Muscle of leg (tissue), 11 donors: Measurements from ENCODE around the gene EID1. TPM values are rescaled to one million over a fixed set of nuclear protein-coding genes. Genes with fewer than 3 reads are reported as not detected.
"Not testable (repeated sequence)": the region's sequence is repeated elsewhere in the genome, so short reads cannot be mapped to it uniquely, and the experiment has no call there.

Source experiments
- DNase-seq: peaks from one replicate; pipeline ENCODE4 v3.0.0; 2013
- H3K27ac ChIP-seq: one replicate; pipeline ENCODE4 v1.5.1; 2013; ENCODE audit warnings: mild to moderate bottlenecking, low read length, control low read depth
- H3K27me3 ChIP-seq: one replicate; pipeline ENCODE4 v1.6.1; 2013; ENCODE audit warnings: low read length; ENCODE audit not compliant: control insufficient read depth, insufficient read depth
- H3K36me3 ChIP-seq: one replicate; pipeline ENCODE4 v1.6.1; 2013; ENCODE audit warnings: low read length; ENCODE audit not compliant: control insufficient read depth, insufficient read depth
- H3K4me1 ChIP-seq: one replicate; pipeline ENCODE4 v1.6.1; 2013; ENCODE audit warnings: low read length; ENCODE audit not compliant: control insufficient read depth, insufficient read depth
- H3K4me3 ChIP-seq: one replicate; pipeline ENCODE4 v1.5.1; 2013; ENCODE audit warnings: low read length, control low read depth
- H3K9me3 ChIP-seq: replicated peaks from 2 replicates; pipeline ENCODE4 v1.6.1; 2013; ENCODE audit warnings: low read depth, low read length; ENCODE audit not compliant: control insufficient read depth
- WGBS: methylation state at CpG from one replicate; pipeline ENCODE4 v1.1.5; 2013; ENCODE audit warnings: missing lambda C conversion rate; ENCODE audit not compliant: insufficient coverage; 5-methylcytosine and 5-hydroxymethylcytosine counted together
- polyA plus RNA-seq, 8 donors: library from polyadenylated mRNA; unstranded; fragments of 120-200 nt; gene quantifications; one replicate each; pipeline versions ENCODE4 v1.2.1 to v1.2.3, GENCODE V29; 2013; ENCODE audit warnings: inconsistent platforms in 1 of 8, low replicate concordance in 1 of 8; ENCODE audit not compliant: insufficient read length in 8 of 8, insufficient read depth in 1 of 8
- total RNA-seq: library from RNA; stranded (reverse); fragments of 120-200 nt; gene quantifications from one replicate; pipeline ENCODE4 v1.2.4, GENCODE V29; 2013

The EID1 gene
- total and polyA plus RNA-seq, 9 donors = 225 to 371 (median 307) TPM

DNA sequence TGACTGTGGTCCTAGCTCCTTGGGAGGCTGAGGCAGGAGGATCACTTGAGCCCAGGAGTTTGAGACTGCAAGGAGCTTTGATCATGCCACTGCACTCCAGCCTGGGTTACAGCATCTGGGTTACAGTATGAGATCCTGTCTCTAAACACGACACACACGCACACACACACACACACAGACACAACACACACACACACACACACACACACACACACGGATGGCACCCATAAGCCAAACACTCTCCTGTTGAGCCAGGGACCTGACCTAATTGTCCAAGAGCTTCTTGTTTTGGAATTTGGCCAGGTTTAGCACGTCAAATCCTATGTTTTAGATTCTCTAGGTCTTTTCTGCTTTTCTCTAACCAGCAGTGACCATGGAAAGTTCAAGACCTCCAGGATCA, 26.8 kb downstream of the EID1 start:
- WGBS = 85% methylated on average over 3 of the region's 4 CpGs
- Histone ChIP-seq H3K27me3 (no peaks in the 10 kb centered on the region), H3K4me1 (no peaks in the 10 kb centered on the region), H3K9me3 (no peaks in the 10 kb centered on the region), H3K27ac (no peak overlapping the region), H3K36me3 (no peaks in the 10 kb centered on the region), H3K4me3 (no peak overlapping the region)
- no peak for DNase-seq

DNA sequence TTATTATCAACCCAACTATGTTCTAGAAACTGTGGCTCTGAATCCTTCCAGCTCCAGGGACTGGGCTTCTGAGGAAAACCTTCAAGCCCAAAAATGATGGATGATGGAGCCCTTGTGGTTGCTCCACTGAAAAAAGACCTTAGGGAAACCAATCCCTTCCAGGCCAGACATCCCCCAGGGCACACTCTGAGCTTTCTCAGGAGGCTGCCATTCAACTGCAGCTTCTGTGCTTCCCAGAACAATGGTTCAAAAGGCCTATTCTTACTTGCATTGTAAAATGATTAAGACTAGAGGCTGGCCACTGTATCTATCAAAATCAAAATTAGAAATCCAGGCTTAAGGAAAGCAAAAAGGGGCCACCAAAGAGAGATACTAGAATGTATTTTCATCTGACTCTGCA, 27.3 kb downstream of the EID1 start:
- H3K4me3 ChIP-seq = no peak overlapping the region
- no peaks in the 10 kb centered on the region for H3K4me1 ChIP-seq
- no peak for DNase-seq
- no peaks in the 10 kb centered on the region for H3K36me3 ChIP-seq
- no peaks in the 10 kb centered on the region for H3K27me3 ChIP-seq
- H3K27ac ChIP-seq = peak overlapping the region; percentile 49
- H3K9me3 ChIP-seq = no peaks in the 10 kb centered on the region

DNA sequence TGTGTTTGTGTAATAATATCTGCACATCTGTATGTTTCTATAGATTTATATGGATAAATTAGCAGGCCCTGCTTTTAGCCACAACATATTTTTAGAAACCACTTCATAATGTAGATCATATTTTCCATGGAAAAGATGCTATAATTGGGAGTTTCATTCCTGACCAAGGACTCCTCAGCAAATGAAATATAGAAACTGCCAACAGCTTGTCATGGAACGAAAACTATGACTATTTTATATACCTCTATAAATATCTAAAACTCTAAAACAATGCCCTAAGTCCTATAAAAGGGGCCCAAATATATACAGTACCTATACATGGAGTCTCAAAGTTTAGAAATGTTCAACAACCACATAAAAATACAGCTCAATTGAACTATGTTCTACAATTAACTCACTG, 27.9 kb downstream of the EID1 start:
- Histone ChIP-seq H3K36me3 (no peaks in the 10 kb centered on the region), H3K4me1 (no peaks in the 10 kb centered on the region), H3K9me3 (no peaks in the 10 kb centered on the region), H3K27ac (no peak overlapping the region), H3K4me3 (no peak overlapping the region), H3K27me3 (no peaks in the 10 kb centered on the region)
- WGBS = no CpG with 5 or more reads among the region's 1 CpG
- peak; percentile 61 for DNase-seq

DNA sequence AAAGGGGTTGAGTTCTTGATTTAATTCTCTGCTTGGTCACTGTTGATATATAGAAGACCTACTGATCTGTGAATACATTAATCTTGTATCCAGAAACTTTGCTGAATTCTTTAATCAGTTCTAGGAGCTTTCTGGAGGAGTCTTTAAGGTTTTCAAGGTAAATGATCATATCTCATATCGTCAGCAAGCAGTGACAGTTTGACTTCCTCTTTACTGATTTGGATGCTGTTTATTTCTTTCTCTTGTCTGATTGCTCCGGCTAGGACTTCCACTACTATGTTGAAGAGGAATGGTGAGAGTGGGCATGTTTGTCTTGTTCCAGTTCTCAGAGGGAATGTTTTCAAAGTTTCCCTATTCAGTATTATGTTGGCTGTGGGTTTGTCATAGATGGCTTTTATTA, 31.4 kb downstream of the EID1 start:
- H3K4me1 ChIP-seq, H3K36me3 ChIP-seq, H3K27me3 ChIP-seq, H3K9me3 ChIP-seq, DNase-seq, H3K4me3 ChIP-seq, H3K27ac ChIP-seq: not testable (repeated sequence)
- no CpG with 5 or more reads among the region's 2 CpGs for WGBS

DNA sequence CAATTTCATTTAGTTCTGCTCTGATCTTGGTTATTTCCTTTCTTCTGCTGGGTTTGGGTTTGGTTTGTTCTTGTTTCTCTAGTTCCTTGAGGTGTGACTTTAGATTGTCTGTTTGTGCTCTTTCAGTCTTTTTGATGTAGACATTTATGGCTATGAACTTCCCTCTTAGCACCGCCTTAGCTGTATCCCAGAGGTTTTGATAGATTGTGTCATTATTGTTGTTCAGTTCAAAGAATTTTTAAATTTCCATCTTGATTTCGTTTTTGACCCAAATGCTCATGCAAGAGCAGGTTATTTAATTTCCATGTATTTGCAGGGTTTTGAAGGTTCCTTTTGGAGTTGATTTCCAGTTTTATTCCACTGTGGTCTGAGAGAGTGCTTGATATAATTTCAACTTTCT, 32.6 kb downstream of the EID1 start:
- not testable (repeated sequence) for DNase-seq, H3K4me1 ChIP-seq, H3K4me3 ChIP-seq, H3K36me3 ChIP-seq, H3K9me3 ChIP-seq, H3K27me3 ChIP-seq, H3K27ac ChIP-seq
- WGBS = no CpG with 5 or more reads among the region's 2 CpGs

DNA sequence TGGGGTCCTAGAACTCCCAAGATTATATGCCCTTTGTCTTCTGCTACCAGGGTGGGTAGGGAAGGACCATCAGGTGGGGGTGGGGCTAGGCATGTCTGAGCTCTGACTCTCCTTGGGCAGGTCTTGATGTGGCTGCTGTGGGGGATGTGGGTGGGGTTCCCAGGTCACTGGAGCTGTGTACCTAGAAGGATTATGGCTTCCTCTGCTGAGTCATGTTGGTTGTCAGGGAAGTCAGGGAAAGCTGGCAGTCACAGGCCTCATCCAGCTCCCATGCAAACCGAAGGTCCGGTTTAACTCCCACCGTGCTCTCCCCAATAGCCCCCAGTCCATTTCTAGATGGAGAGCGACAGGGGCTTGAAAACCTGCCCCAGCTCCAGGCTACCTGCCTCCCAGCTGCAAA, 35.2 kb downstream of the EID1 start:
- Histone ChIP-seq H3K36me3 (no peaks in the 10 kb centered on the region), H3K27ac (no peak overlapping the region), H3K9me3 (no peaks in the 10 kb centered on the region), H3K27me3 (no peaks in the 10 kb centered on the region), H3K4me1 (no peaks in the 10 kb centered on the region), H3K4me3 (no peak overlapping the region)
- 100% methylated on average over 2 of the region's 4 CpGs for WGBS
- no peak for DNase-seq

DNA sequence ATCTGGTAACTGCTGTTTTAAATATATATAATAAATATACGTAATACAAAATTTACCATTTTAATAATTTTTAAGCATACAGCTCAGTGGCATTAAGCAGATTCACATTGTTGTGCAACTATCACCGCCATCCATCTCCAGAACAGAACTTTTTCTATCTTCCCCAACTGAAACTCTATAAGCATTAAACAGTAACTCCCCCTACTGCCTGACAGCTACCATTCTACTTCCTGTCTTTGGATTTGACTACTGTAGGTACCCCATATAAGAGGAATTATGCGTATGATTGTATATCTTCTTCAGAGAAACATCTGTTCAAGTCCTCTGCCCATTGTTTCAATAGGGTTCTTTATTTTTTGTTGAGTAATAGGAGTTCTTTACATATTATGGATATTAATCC, 36.8 kb downstream of the EID1 start:
- Histone ChIP-seq H3K27ac (no peak overlapping the region), H3K4me3 (no peak overlapping the region), H3K9me3 (no peaks in the 10 kb centered on the region), H3K4me1 (no peaks in the 10 kb centered on the region), H3K27me3 (no peaks in the 10 kb centered on the region), H3K36me3 (no peaks in the 10 kb centered on the region)
- no peak for DNase-seq
- WGBS = no CpG with 5 or more reads among the region's 3 CpGs

DNA sequence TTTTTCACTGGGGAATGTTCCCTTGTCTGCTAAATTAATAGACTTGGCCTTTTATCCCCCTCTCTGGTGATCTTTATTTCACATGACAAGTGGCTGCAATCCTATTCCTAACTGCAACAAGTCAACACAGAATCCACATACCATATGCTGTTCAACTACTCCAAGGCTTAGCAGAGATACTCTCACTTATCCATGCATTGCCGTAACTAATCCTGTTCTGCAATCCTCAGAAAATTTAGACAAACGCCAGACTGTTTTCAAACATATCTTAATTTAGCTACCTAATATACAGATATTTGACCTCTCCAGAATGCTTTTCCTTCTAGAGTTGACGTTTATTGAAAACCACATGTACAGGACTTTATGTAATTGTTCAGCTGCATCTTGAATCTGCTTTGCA, 37.9 kb downstream of the EID1 start:
- WGBS = no CpG with 5 or more reads among the region's 3 CpGs

DNA sequence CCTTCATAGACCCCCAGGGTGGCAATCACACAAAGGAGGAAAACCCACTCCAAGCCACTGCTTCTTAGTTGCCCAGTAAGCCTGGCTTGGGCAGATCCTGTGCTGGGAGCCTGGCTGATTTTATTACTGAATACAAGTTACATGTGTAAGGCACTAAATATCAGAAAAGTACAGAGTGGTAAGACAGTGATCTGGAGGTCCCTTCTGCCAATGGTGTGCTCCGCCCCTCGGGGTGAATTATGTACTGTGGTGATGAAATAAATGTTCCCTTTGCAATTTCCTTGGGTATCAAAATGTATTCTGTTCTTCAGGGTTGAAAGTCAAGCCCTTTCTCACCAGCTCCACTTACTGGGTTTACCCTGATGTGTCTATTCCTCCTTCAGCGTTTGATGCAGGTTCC, 38.8 kb downstream of the EID1 start:
- Histone ChIP-seq H3K27ac (no peak overlapping the region), H3K4me1 (no peaks in the 10 kb centered on the region), H3K4me3 (no peak overlapping the region), H3K36me3 (no peaks in the 10 kb centered on the region), H3K27me3 (no peaks in the 10 kb centered on the region), H3K9me3 (no peaks in the 10 kb centered on the region)
- DNase-seq = no peak
- WGBS = no CpG with 5 or more reads among the region's 3 CpGs

More for the DNA sequence above, 37.9 kb downstream of the EID1 start:
- H3K27ac ChIP-seq = no peak overlapping the region
- no peaks in the 10 kb centered on the region for H3K9me3 ChIP-seq
- no peak for DNase-seq
- no peaks in the 10 kb centered on the region for H3K4me1 ChIP-seq
- H3K27me3 ChIP-seq = no peaks in the 10 kb centered on the region
- H3K4me3 ChIP-seq = no peak overlapping the region
- no peaks in the 10 kb centered on the region for H3K36me3 ChIP-seq

DNA sequence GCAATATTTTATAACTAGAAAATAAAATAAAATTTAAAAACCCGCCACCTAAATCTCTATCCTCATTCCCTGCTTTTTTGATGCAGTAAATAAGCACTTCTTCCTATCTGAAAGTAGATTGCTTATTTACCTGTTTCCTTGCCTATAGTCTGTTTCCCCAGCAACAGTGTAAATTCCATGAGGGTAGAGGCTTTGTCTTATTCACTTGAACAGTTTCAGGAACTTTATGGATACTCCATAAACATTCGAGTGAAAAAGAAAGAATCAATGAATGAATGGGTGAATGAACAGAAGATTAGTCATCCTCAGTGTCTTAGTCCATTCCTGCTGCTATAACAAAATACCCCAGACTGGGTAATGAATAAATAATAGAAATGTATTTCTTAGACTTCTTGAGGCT, 44.1 kb downstream of the EID1 start:
- WGBS = no CpG with 5 or more reads among the region's 2 CpGs
- no peak overlapping the region for H3K27ac ChIP-seq
- DNase-seq = no peak
- H3K4me1 ChIP-seq = no peaks in the 10 kb centered on the region
- no peaks in the 10 kb centered on the region for H3K9me3 ChIP-seq
- no peaks in the 10 kb centered on the region for H3K36me3 ChIP-seq
- no peaks in the 10 kb centered on the region for H3K27me3 ChIP-seq
- H3K4me3 ChIP-seq = no peak overlapping the region

DNA sequence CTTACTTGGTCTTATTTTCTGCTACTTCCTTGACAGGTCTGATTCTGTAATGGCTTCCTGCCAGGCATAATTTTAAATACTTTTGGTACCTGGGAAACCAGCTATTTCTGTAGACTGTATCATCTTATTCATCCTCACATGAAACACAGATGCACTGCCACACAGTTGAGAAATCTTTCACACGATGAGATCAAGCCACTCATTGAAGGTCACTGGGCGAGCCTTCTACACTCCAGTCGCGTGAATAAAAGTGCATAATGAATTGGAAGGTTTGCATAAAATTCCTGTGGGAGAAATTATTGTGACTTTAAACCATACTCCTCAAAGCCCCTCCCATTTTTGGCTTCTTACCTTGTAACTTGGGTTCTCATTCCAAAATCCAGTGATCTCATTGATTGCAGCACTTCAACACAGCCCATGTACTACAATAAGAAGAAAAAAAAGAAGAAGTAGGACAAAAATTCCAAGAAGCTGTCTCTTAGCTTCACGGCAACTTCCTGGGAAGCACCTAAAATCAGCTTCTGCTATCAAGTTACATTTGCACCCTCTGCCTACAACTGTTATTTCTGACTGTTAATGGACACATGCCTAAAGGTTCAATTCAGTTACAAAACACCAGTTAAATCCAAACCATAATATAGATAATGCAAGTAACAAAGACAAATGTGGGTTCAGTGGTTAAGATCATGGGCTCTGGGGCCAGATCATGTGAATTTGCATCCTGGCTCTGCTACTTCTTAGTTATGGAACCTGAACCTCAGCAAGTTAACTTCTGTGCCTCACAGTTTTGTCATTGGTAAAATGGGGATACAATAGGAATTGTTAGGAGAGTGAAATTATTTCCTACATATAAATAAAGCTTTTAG, 46.8 kb downstream of the EID1 start:
- no peaks in the 10 kb centered on the region for H3K9me3 ChIP-seq
- WGBS = no CpG with 5 or more reads among the region's 5 CpGs
- no peak overlapping the region for H3K4me3 ChIP-seq
- H3K4me1 ChIP-seq = no peaks in the 10 kb centered on the region
- peak; percentile 33 for DNase-seq
- H3K27me3 ChIP-seq = peaks cover 2% of the 10 kb centered on the region
- no peaks in the 10 kb centered on the region for H3K36me3 ChIP-seq
- H3K27ac ChIP-seq = no peak overlapping the region
